IMR-90 (cell line): Measurements from ENCODE around the gene TMEM53. TPM values are rescaled to one million over a fixed set of nuclear protein-coding genes. Genes with fewer than 3 reads are reported as not detected.

ENCODE experiments used
- ATAC-seq: fragments of 200-7000 bp; cut with Tn5 transposase; 2 replicates; pipeline ENCODE4 v1.9.1; 2020; ENCODE audit warnings: low read depth, mild to moderate bottlenecking, moderate library complexity
- BruUV-seq: library from RNA; stranded (reverse); fragments of 400-500 nt; replicated peaks from 2 replicates; lab custom pipeline; 2021; lab: Mats Ljungman, UMichigan
- CTCF ChIA-PET: fragments of 300-600 bp; formaldehyde crosslinking; extraction: SDS; loops from one replicate; lab custom pipeline; 2021; ENCODE audit warnings: antibody characterized with exemption; lab: Yijun Ruan, JAX
- POLR2A ChIA-PET: fragments of 300-600 bp; sonication (Branson Sonifier 250); formaldehyde crosslinking; loops from one replicate; lab custom pipeline; 2022; ENCODE audit warnings: antibody characterized with exemption; ENCODE audit not compliant: unreplicated experiment; lab: Charles Lee
- DNase-seq: peaks from one replicate; pipeline ENCODE4 v3.0.0; 2013
- H2AFZ ChIP-seq: replicated peaks from 2 replicates; pipeline ENCODE3; 2013; ENCODE audit warnings: low read length, mild to moderate bottlenecking; ENCODE audit not compliant: poor library complexity
- H2AK5ac ChIP-seq: 2 replicates; pipeline ENCODE4 v1.6.1; 2013; ENCODE audit warnings: low read depth, low read length, inconsistent platforms
- H2AK9ac ChIP-seq: replicated peaks from 2 replicates; pipeline ENCODE3; 2013; ENCODE audit warnings: mild to moderate bottlenecking, low read depth, low read length, moderate library complexity; ENCODE audit not compliant: poor library complexity
- H2BK120ac ChIP-seq: 2 replicates; pipeline ENCODE4 v1.6.1; 2013; ENCODE audit warnings: low read depth, low read length, inconsistent platforms
- H2BK15ac ChIP-seq: 3 replicates; pipeline ENCODE4 v1.6.1; 2013; ENCODE audit warnings: low read depth, low read length, inconsistent platforms
- H2BK20ac ChIP-seq: 2 replicates; pipeline ENCODE4 v1.6.1; 2013; ENCODE audit warnings: low read depth, mild to moderate bottlenecking, inconsistent platforms, low read length, moderate library complexity
- H2BK5ac ChIP-seq: 2 replicates; pipeline ENCODE4 v1.6.1; 2013; ENCODE audit warnings: mild to moderate bottlenecking, low read depth, low read length, inconsistent platforms; ENCODE audit not compliant: poor library complexity, severe bottlenecking
- H3K14ac ChIP-seq: replicated peaks from 2 replicates; pipeline ENCODE4 v1.6.1; 2013; ENCODE audit warnings: low read depth, low read length, inconsistent platforms
- H3K18ac ChIP-seq: 2 replicates; pipeline ENCODE4 v1.6.1; 2013; ENCODE audit warnings: low read depth, low read length, control low read depth
- H3K23ac ChIP-seq: 2 replicates; pipeline ENCODE4 v1.6.1; 2013; ENCODE audit warnings: low read depth, low read length, inconsistent platforms
- H3K27ac ChIP-seq: 2 replicates; pipeline ENCODE4 v1.5.1; 2013; ENCODE audit warnings: mild to moderate bottlenecking, control low read depth, low read length; ENCODE audit not compliant: insufficient read depth
- H3K27me3 ChIP-seq: 2 replicates; pipeline ENCODE4 v1.6.1; 2013; ENCODE audit warnings: low read length; ENCODE audit not compliant: control insufficient read depth, insufficient read depth
- H3K36me3 ChIP-seq: 2 replicates; pipeline ENCODE4 v1.6.1; 2013; ENCODE audit warnings: low read length, mixed read lengths; ENCODE audit not compliant: control insufficient read depth, insufficient read depth
- H3K4ac ChIP-seq: 2 replicates; pipeline ENCODE4 v1.6.1; 2013; ENCODE audit warnings: low read depth, low read length, inconsistent platforms
- H3K4me1 ChIP-seq: 2 replicates; pipeline ENCODE4 v1.6.1; 2013; ENCODE audit warnings: low read length, mixed read lengths; ENCODE audit not compliant: control insufficient read depth, insufficient read depth
- H3K4me2 ChIP-seq: 2 replicates; pipeline ENCODE4 v1.6.1; 2013; ENCODE audit warnings: low read depth, mild to moderate bottlenecking, control low read depth, low read length, moderate library complexity
- H3K4me3 ChIP-seq: 2 replicates; pipeline ENCODE4 v1.5.1; 2013; ENCODE audit warnings: low read depth, mild to moderate bottlenecking, control low read depth, low read length, moderate library complexity; ENCODE audit not compliant: insufficient read depth
- H3K56ac ChIP-seq: 2 replicates; pipeline ENCODE4 v1.6.1; 2013; ENCODE audit warnings: low read length, inconsistent platforms; ENCODE audit not compliant: insufficient read depth; ENCODE audit errors: extremely low read depth
- H3K79me1 ChIP-seq, 2 experiments: 2 replicates each; pipeline ENCODE4 v1.6.1; 2013; ENCODE audit warnings: low read length in 2 of 2, inconsistent platforms in 1 of 2, low read depth in 1 of 2
- H3K9ac ChIP-seq: 2 replicates; pipeline ENCODE4 v1.6.1; 2013; ENCODE audit warnings: low read depth, low read length, control low read depth
- H3K9me1 ChIP-seq: 2 replicates; pipeline ENCODE4 v1.6.1; 2013; ENCODE audit warnings: low read length, inconsistent platforms; ENCODE audit not compliant: insufficient read depth
- H3K9me3 ChIP-seq: 2 replicates; pipeline ENCODE4 v1.6.1; 2013; ENCODE audit warnings: low read length; ENCODE audit not compliant: control insufficient read depth, insufficient read depth
- H4K20me1 ChIP-seq: 2 replicates; pipeline ENCODE4 v1.6.1; 2013; ENCODE audit warnings: low read length, inconsistent platforms; ENCODE audit not compliant: insufficient read depth
- H4K5ac ChIP-seq: 2 replicates; pipeline ENCODE4 v1.6.1; 2013; ENCODE audit warnings: mild to moderate bottlenecking, low read depth, low read length, control low read depth
- H4K8ac ChIP-seq, 2 experiments: 2 replicates each; pipeline ENCODE4 v1.6.1; 2013; ENCODE audit warnings: low read depth in 2 of 2, low read length in 2 of 2, control low read depth in 1 of 2, inconsistent platforms in 1 of 2
- H4K91ac ChIP-seq: 2 replicates; pipeline ENCODE4 v1.6.1; 2013; ENCODE audit warnings: low read depth, low read length, inconsistent platforms; ENCODE audit not compliant: insufficient read depth
- CEBPB ChIP-seq: IDR thresholded peaks from 2 replicates; pipeline ENCODE4 v1.6.1; 2012; ENCODE audit warnings: low read depth, low read length, improper control_type of control experiment
- MXI1 ChIP-seq: IDR thresholded peaks from 2 replicates; pipeline ENCODE4 v1.6.1; 2012; ENCODE audit warnings: low read depth, mild to moderate bottlenecking, low read length, moderate library complexity, borderline replicate concordance
- RCOR1 ChIP-seq: IDR thresholded peaks from 2 replicates; pipeline ENCODE4 v1.6.1; 2012; ENCODE audit warnings: mild to moderate bottlenecking, low read length, improper control_type of control experiment; ENCODE audit not compliant: insufficient replicate concordance
- WGBS, 2 experiments: methylation state at CpG; one replicate each; pipeline versions ENCODE4 v1.1.5 to v1.1.7; 2013; ENCODE audit warnings: missing lambda C conversion rate in 2 of 2; ENCODE audit not compliant: insufficient read length in 1 of 2; ENCODE audit errors: extremely low coverage in 2 of 2; 5-methylcytosine and 5-hydroxymethylcytosine counted together
- dilution Hi-C: fragments of 300-500 bp; cut with HindIII; formaldehyde crosslinking; loops from one replicate; pipeline ENCODE4 v1.14.3; 2018; ENCODE audit warnings: low sequenced_read_pairs; ENCODE audit not compliant: unreplicated experiment
- in situ Hi-C: fragments of 300-500 bp; cut with MboI; formaldehyde crosslinking; loops from 3 replicates; pipeline ENCODE4 v1.14.3; 2019; ENCODE audit warnings: low sequenced_read_pairs, inconsistent platforms, mixed read lengths
- intact Hi-C: fragments of 100-400 bp; cut with micrococcal nuclease; formaldehyde crosslinking; loops from 2 replicates; pipeline ENCODE4 v1.10.0; 2022
- polyA plus RNA-seq, 3 experiments: library from polyadenylated mRNA; depleted of rRNA; stranded (reverse); fragments of >200 nt; gene quantifications; 2 replicates each; pipeline ENCODE4 v1.2.3, GENCODE V29; 2012; ENCODE audit warnings: low replicate concordance in 1 of 3
- total RNA-seq: library from RNA; depleted of rRNA; stranded (reverse); fragments of >200 nt; gene quantifications from 2 replicates; pipeline ENCODE4 v1.2.3, GENCODE V29; 2012

The TMEM53 gene
- total and polyA plus RNA-seq, 2 of the 4 experiments (the other 2 are of a cell fraction), result 2.7 to 6.3 TPM

DNA sequence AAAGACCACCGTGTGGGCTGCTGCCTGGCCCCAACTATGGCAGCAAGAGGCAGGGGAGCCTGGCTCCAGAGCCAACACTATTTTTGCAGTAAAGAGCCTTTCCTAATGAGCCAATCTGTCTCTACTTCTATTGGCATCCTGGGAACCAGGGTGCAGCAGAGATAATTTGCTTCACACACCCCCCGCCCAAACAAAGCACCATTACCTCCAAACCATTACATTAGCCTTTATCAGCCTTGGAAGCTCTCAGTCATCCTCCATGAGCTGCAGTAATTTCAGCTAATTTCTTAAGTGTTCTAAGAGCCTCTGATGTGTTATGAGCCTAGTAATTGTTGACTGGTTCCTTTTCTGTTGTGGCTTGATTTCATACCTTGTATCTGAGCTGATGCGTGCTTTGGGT, 21.8 kb upstream of the TMEM53 start:
- POLR2A ChIA-PET, result no interaction called here

More for the DNA sequence above, 21.8 kb upstream of the TMEM53 start:
- H2BK20ac ChIP-seq, result no peak overlapping the region
- H2BK15ac ChIP-seq, result no peak overlapping the region
- H4K5ac ChIP-seq, result no peak overlapping the region
- no peak overlapping the region for H3K23ac ChIP-seq
- in situ Hi-C loops, result no loop called here
- H3K14ac ChIP-seq, result no peak overlapping the region
- TF ChIP-seq RCOR1 (no peak), MXI1 (no peak), CEBPB (no peak)
- H3K56ac ChIP-seq, result no peak overlapping the region
- no peak overlapping the region for H3K4me3 ChIP-seq
- peaks cover 2% of the 10 kb centered on the region; the same call in 1 of the 2 replicates for H3K4me1 ChIP-seq
- H3K27me3 ChIP-seq, result peaks cover 14% of the 10 kb centered on the region
- H3K9me3 ChIP-seq, result no peaks in the 10 kb centered on the region
- DNase-seq, result no peak
- no peak overlapping the region for H3K4ac ChIP-seq
- no peak overlapping the region for H3K18ac ChIP-seq
- H2BK5ac ChIP-seq, result no peak overlapping the region
- no peak overlapping the region for H2AFZ ChIP-seq
- intact Hi-C loops, result no loop called here
- dilution Hi-C loops, result no loop called here
- no peak overlapping the region for H3K9ac ChIP-seq
- no peak overlapping the region for H2BK120ac ChIP-seq
- WGBS, 2 experiments, result no CpG with 5 or more reads among the region's 3 CpGs
- H3K4me2 ChIP-seq, result no peak overlapping the region
- no peaks in the 10 kb centered on the region for H4K20me1 ChIP-seq
- H2AK5ac ChIP-seq, result no peak overlapping the region
- no peak overlapping the region for H2AK9ac ChIP-seq
- no peaks in the 10 kb centered on the region for H3K36me3 ChIP-seq
- no peak overlapping the region for H3K27ac ChIP-seq
- H3K9me1 ChIP-seq, result no peaks in the 10 kb centered on the region
- H3K79me1 ChIP-seq, result no peaks in the 10 kb centered on the region
- H4K8ac ChIP-seq, result no peak overlapping the region
- BruUV-seq, result no TSS peak
- H4K91ac ChIP-seq, result no peak overlapping the region
- ATAC-seq, result no peak
- CTCF ChIA-PET, result interaction anchor here (0.5 to 0.8 kb wide), 2 partner anchors 8 to 22 kb away, joined by 3 read pairs; no protein-coding TSS in a partner anchor
